Gastrocnemius medialis (tissue), 4 donors: ENCODE measurements around the gene CD27.

ENCODE experiments used
- CTCF ChIP-seq, 5 experiments: fragments of 450-650 bp in 3 of 5; fragments of 200-600 bp in 2 of 5; sonication (generic) in 2 of 5; IDR thresholded peaks in 4 of 5; conservative IDR thresholded peaks in 1 of 5; 1 replicate in 4 of 5; 2 replicates in 1 of 5; pipeline ENCODE4 v1.5.1; 2016 to 2019; ENCODE audit warnings: antibody characterized with exemption in 5 of 5, mild to moderate bottlenecking in 3 of 5, moderate library complexity in 3 of 5
- POLR2A ChIP-seq, 2 donors: fragments of 450-650 bp; IDR thresholded peaks; one replicate each; pipeline ENCODE4 v1.6.1; 2017; ENCODE audit warnings: antibody characterized with exemption in 2 of 2, mild to moderate bottlenecking in 2 of 2, moderate library complexity in 2 of 2

GRCh38 chr12:6430124-6430989, 14.4 kb upstream of the CD27 start:
- no peak for TF ChIP-seq CTCF (IDR thresholded peaks at IDR 0.05 in 4 of 5, conservative IDR thresholded peaks at IDR 0.05 in 1 of 5)
- no peak for TF ChIP-seq POLR2A (IDR thresholded peaks at IDR 0.05)
